HG03439 (cell line): ENCODE data around the gene POU2F2.

Experiments
- ATAC-seq: cut with Tn5 transposase; IDR thresholded peaks from one replicate; pipeline ENCODE4 v1.9.1; 2021; ENCODE audit warnings: mild to moderate bottlenecking, moderate library complexity; ENCODE audit not compliant: unreplicated experiment

Gene POU2F2

GRCh38 chr19:42132030-42132628 lies at the start of gene POU2F2:
Gene POU2F2 (minus strand): TSS chr19:42132446. CDS start chr19:42132411, 35 bp downstream.
- peak; percentile 35 for ATAC-seq

DNA sequence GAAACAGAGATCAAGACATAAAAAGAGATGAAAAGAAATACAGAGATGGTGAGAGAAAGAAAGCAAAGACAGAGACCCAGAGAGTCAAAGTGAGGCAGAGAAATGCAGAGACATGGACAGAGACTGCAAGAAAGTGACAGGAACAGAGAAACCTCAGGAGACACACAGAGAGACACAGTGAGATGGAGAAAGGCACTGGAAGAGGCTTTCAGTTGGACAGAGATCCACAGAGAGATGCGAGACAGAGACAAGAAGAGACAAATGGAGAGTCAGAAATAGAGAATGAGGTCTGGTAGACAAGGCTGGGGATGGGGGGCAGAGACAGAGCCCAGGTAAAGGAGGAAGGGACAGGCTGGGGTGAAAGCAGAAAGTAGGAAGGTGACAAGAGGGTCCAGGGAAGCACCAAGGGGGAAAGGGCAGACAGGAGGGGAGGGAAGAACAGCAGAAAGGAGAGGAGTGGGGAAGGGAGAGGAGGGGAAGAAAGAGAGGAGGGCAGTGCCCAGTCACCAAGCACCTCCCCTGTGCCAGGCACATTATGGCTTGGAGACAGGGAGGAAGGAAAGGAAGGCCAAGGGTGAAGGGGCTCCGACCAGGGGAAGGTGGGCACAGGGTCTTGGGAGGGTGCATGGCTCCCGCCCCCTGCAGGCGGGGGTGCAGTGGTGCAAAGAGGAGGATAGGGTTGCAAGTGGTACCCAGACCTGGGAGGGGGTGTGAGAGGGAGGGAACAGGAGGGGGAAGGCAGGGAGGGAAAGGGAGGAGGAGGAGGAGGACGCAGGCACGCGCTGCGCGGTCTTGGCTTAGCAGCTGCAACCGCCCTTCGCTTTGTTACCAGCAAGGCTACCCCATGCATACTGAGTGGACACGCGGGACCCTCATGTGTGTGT lies 46.8 kb upstream of the POU2F2 start:
- ATAC-seq, result no peak

DNA sequence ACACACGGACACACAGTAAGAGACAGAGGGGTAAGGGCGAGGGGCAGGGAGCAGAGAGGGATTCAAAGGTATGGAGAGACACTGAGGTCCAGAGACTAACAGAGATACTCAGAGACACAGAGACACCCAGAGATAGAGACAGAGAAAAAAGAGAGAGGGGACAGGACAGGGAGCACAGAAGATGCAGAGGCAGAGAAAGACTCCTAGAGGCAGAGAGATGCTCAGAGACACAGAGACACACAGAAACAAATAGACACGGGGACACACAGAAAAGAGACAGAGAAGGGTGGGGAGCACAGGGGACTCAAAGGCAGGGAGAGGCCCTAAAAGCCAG lies 45.4 kb upstream of the POU2F2 start:
- ATAC-seq, result no peak

- peak; percentile 74 for ATAC-seq
Observed at GRCh38 chr19:42176990-42177685, 44.9 kb upstream of the POU2F2 start.

DNA sequence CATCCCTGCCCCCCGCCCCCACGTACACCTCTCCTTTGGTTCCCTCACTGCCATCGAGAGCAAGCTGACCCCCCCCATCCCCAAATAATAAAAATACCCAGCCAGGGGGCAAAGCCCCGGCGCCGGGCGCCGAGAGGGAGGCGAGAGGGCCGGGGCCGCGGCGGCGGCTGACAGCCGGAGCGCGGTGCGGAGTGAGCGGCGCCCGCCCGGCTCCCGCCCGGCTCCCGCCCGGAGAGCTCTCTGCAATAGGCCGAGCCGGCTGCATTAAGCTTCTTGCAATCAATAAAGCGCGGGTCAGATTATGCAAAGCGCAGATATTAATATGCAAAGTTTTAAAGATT lies 44.4 kb upstream of the POU2F2 start:
- ATAC-seq, result no peak

- ATAC-seq, result no peak
Observed at GRCh38 chr19:42175952-42176648, 43.9 kb upstream of the POU2F2 start.

GRCh38 chr19:42174958-42175734 lies 42.9 kb upstream of the POU2F2 start:
- no peak for ATAC-seq

- no peak for ATAC-seq
Observed at GRCh38 chr19:42174188-42174587, 41.9 kb upstream of the POU2F2 start.

DNA sequence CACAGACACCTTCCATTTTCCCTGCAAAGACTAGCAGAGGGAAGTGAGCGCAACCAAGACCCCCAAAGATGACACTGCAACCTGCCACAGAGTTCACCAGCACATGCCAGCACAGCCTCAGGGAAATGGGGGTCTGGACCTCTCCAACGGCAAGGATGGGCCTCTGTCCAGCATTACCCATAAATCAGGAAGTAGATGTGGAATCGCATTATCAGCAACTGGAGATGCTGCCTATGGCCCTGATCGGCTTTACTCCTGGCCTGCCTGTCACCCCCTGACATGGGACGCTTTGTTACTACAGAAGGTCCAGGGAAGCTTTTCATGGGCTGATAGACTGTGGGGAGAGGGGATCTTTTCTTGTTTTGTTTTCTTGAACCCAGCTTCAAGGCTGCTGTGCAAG lies 41.4 kb upstream of the POU2F2 start:
- ATAC-seq, result no peak

- no peak for ATAC-seq
Observed at GRCh38 chr19:42172261-42172660, 40.0 kb upstream of the POU2F2 start.

DNA sequence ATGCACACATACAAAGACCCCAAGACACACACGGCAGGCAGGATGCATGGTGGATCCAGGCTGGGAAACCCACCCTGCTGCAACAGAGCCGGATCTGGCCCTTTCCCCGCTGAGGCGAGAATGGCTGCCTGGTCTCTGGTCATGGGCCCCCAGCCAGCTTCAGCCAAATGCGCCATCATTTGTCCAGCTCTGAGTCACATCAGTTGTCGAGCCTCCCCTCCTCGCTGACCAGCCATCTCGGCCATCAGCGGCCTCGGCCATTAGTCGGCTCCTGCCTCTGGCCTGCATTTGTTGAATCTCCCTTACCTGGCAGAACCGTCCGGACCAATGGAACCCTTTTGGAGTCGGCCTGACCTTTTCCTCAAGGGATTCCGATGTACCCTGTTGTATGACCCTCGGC lies 38.5 kb upstream of the POU2F2 start:
- no peak for ATAC-seq

- no peak for ATAC-seq
Observed at GRCh38 chr19:42169486-42170413, 37.5 kb upstream of the POU2F2 start.

DNA sequence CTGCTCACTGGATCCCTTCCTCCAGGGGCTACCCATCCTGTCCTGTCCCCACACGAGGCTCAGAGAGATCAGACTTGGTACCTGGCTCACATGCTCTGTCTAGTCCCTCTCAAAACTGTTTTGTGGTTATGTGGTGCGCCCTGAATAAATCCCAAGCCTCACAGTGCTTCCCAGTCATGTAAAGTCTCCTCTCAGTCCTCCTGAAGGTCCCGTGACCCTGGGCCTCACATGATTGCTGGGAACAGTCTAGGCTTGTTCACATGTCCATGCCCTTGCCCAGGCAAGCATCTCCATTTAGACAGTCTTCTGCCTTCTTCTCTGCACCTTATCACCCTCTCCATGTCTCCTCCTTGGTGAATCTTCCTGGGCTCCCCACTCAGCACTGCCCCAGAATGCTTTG lies 36.0 kb upstream of the POU2F2 start:
- no peak for ATAC-seq

DNA sequence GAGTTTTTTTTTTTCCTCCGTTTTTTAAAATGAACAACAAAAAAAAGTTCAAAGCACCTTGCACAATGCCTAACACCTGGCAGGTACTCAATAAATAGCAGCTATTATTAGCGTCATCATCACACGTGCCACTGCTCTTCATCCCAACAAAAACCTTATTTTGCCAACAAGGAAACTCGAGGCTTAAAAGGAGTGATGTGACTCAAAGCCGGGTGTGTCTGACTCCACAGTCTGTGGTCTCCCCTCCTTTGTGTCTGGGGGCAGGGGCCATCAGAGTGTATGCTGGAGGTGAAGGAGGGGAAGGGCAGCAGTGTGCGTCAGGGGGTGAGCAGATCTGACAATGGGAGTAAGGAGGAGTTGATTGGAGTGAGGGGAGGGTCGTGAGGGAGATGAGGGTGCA lies 34.1 kb upstream of the POU2F2 start:
- ATAC-seq, result no peak

GRCh38 chr19:42165146-42165545 lies 32.9 kb upstream of the POU2F2 start:
- no peak for ATAC-seq

- ATAC-seq, result no peak
Observed at GRCh38 chr19:42161616-42162263, 29.5 kb upstream of the POU2F2 start.

DNA sequence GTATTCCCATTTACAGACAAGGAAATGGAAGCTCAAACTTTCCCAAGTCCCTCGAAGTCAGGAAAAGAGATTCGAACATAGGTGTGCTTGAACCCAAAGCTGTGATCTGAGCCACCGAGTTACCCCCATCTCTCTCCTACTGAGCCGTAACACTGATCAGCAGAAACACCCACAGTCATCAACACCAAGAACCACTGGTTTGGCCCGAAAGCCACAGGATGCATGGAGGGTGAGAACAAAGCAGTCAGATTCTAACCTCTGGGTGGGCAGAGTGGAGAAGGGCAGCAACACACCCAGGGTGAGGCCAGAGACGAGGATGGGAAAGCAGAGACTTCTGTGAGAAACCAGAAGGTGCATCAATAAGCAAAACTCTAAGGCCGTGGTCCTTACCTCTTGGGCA lies 27.7 kb upstream of the POU2F2 start:
- no peak for ATAC-seq

- ATAC-seq, result no peak
Observed at GRCh38 chr19:42158926-42159325, 26.7 kb upstream of the POU2F2 start.

GRCh38 chr19:42156571-42156970 lies 24.3 kb upstream of the POU2F2 start:
- ATAC-seq, result no peak
